WTC11 (cell line): ENCODE data around the gene SCYL1. TPM values are rescaled to one million over a fixed set of nuclear protein-coding genes. Genes with fewer than 3 reads are reported as not detected.

Source experiments
- ATAC-seq: fragments of 200-7000 bp; cut with Tn5 transposase; 2 replicates; pipeline ENCODE4 v1.10.0; 2021; ENCODE audit warnings: mild to moderate bottlenecking, moderate library complexity
- CTCF ChIA-PET: fragments of 300-600 bp; sonication (Branson Sonifier 250); formaldehyde crosslinking; loops from one replicate; lab custom pipeline; 2021; ENCODE audit warnings: antibody characterized with exemption; lab: Charles Lee
- POLR2A ChIA-PET: fragments of 350-600 bp; sonication (Branson Sonifier 250); formaldehyde crosslinking; loops from one replicate; lab custom pipeline; 2021; ENCODE audit warnings: antibody characterized with exemption; lab: Charles Lee
- DNase-seq: peaks from one replicate; pipeline ENCODE4 v3.0.0; 2021; ENCODE audit warnings: low spot score
- H3K27ac Mint-ChIP-seq: 2 replicates; pipeline ENCODE4 v1.8.0; 2021; ENCODE audit warnings: mixed read lengths
- H3K27me3 Mint-ChIP-seq: 2 replicates; pipeline ENCODE4 v1.8.0; 2021; ENCODE audit warnings: low read depth, mild to moderate bottlenecking, moderate library complexity, mixed read lengths
- H3K36me3 Mint-ChIP-seq: 2 replicates; pipeline ENCODE4 v1.8.0; 2021; ENCODE audit warnings: mixed read lengths
- H3K4me1 Mint-ChIP-seq: 2 replicates; pipeline ENCODE4 v1.8.0; 2022; ENCODE audit warnings: mixed read lengths
- H3K4me3 Mint-ChIP-seq: 2 replicates; pipeline ENCODE4 v1.8.0; 2021; ENCODE audit warnings: mild to moderate bottlenecking, moderate library complexity, mixed read lengths
- H3K9me3 Mint-ChIP-seq: 2 replicates; pipeline ENCODE4 v1.8.0; 2021; ENCODE audit warnings: mixed read lengths
- ARID4B ChIP-seq: sonication (generic); formaldehyde crosslinking; IDR thresholded peaks from 2 replicates; pipeline ENCODE4 v1.8.0; 2023; ENCODE audit warnings: missing genetic modification reagents, mild to moderate bottlenecking, borderline replicate concordance
- FOXP1 ChIP-seq: sonication (generic); formaldehyde crosslinking; IDR thresholded peaks from 2 replicates; pipeline ENCODE4 v1.8.0; 2022; ENCODE audit warnings: missing genetic modification reagents, mild to moderate bottlenecking, moderate library complexity, borderline replicate concordance
- GABPB1 ChIP-seq: sonication (generic); formaldehyde crosslinking; IDR thresholded peaks from 2 replicates; pipeline ENCODE4 v1.8.1; 2023; ENCODE audit warnings: mild to moderate bottlenecking, missing genetic modification reagents
- JUN ChIP-seq: sonication (generic); formaldehyde crosslinking; IDR thresholded peaks from 2 replicates; pipeline ENCODE4 v1.8.0; 2023; ENCODE audit warnings: mild to moderate bottlenecking, missing genetic modification reagents
- NR2C2 ChIP-seq: sonication (generic); formaldehyde crosslinking; IDR thresholded peaks from 2 replicates; pipeline ENCODE4 v1.8.0; 2022; ENCODE audit warnings: mild to moderate bottlenecking, missing genetic modification reagents
- USF1 ChIP-seq: sonication (generic); formaldehyde crosslinking; IDR thresholded peaks from 2 replicates; pipeline ENCODE4 v1.8.0; 2022; ENCODE audit warnings: mild to moderate bottlenecking, missing genetic modification reagents
- USF2 ChIP-seq: sonication (generic); formaldehyde crosslinking; IDR thresholded peaks from 2 replicates; pipeline ENCODE4 v1.8.1; 2023; ENCODE audit warnings: mild to moderate bottlenecking, missing genetic modification reagents, moderate library complexity
- ZBTB21 ChIP-seq: sonication (generic); formaldehyde crosslinking; IDR thresholded peaks from 2 replicates; pipeline ENCODE4 v1.8.1; 2023; ENCODE audit warnings: mild to moderate bottlenecking, missing genetic modification reagents, borderline replicate concordance
- ZNF263 ChIP-seq: sonication (generic); formaldehyde crosslinking; IDR thresholded peaks from 2 replicates; pipeline ENCODE4 v1.8.1; 2022; ENCODE audit warnings: low read depth, mild to moderate bottlenecking, moderate library complexity, missing genetic modification reagents
- ZNF532 ChIP-seq: fragments of 250-450 bp; sonication (Bioruptor Pico); IDR thresholded peaks from 2 replicates; pipeline ENCODE4 v1.9.0; 2021; ENCODE audit warnings: mild to moderate bottlenecking, borderline replicate concordance
- total RNA-seq: library from RNA; stranded (reverse); gene quantifications from 3 replicates; pipeline ENCODE4 v1.2.3, GENCODE V29; 2021
- TF ChIP-seq, protein P1 (sequence below): sonication (generic); formaldehyde crosslinking; IDR thresholded peaks from 2 replicates; pipeline ENCODE4 v1.8.1; 2023; ENCODE audit warnings: mild to moderate bottlenecking, missing genetic modification reagents
- TF ChIP-seq, protein P2 (sequence below): sonication (generic); formaldehyde crosslinking; conservative IDR thresholded peaks from 2 replicates; pipeline ENCODE4 v1.8.1; 2023; ENCODE audit warnings: mild to moderate bottlenecking, low read depth, missing genetic modification reagents, moderate library complexity
- TF ChIP-seq, protein P3 (sequence below): sonication (generic); formaldehyde crosslinking; IDR thresholded peaks from 2 replicates; pipeline ENCODE4 v1.8.0; 2023; ENCODE audit warnings: mild to moderate bottlenecking, missing genetic modification reagents
- TF ChIP-seq, protein P4 (sequence below): sonication (generic); formaldehyde crosslinking; conservative IDR thresholded peaks from 2 replicates; pipeline ENCODE4 v1.8.1; 2022; ENCODE audit warnings: mild to moderate bottlenecking, missing genetic modification reagents

Gene SCYL1
- total RNA-seq, 1 experiment from 2014 or later, result 76.8 TPM

DNA sequence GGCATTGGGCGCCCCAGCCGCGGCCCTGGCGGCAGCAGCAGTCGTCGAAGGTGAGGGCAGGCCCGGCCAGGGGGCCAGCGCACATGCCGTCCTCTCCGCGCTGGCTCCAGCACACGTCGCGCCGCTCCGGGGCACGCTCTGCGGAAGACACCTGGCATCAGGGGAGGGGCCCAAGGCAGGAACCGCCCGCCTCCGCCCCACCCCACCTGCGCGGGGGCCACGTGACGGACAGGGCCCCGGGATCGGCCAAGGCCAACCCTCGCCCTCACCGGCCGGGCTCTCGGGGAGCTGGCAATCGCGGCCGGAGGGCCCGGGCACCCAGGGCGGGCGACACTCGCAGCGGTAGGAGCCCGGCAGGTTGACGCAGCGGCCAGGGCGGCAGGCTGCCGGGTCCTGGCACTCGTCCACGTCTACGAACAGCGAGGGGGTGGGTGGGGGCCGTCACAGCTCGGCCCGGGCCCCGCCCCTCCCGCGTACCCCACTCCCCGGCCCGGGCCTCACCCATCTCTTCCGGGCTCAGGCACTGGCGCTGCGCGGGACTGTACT is 14.9 kb downstream of the SCYL1 start (continued):
- TF ChIP-seq ZNF532 (CRISPR knock-in tag) (no peak), NR2C2 (CRISPR knock-in tag) (peak; percentile 53; the same call in 1 of the 2 replicates), FOXP1 (CRISPR knock-in tag) (peak; percentile 94; the same call in 1 of the 2 replicates), USF2 (CRISPR knock-in tag) (peak; percentile 97), USF1 (peak; percentile 95), ZBTB21 (CRISPR knock-in tag) (0 out of 2 replicates have a peak, but pooled peaks have one; percentile 22), ZNF263 (CRISPR knock-in tag) (0 out of 2 replicates have a peak, but pooled peaks have one; percentile 62), ARID4B (CRISPR knock-in tag) (0 out of 2 replicates have a peak, but pooled peaks have one; percentile 33), JUN (CRISPR knock-in tag) (0 out of 2 replicates have a peak, but pooled peaks have one; percentile 37), GABPB1 (CRISPR knock-in tag) (no peak)
- TF ChIP-seq, protein P1, sequence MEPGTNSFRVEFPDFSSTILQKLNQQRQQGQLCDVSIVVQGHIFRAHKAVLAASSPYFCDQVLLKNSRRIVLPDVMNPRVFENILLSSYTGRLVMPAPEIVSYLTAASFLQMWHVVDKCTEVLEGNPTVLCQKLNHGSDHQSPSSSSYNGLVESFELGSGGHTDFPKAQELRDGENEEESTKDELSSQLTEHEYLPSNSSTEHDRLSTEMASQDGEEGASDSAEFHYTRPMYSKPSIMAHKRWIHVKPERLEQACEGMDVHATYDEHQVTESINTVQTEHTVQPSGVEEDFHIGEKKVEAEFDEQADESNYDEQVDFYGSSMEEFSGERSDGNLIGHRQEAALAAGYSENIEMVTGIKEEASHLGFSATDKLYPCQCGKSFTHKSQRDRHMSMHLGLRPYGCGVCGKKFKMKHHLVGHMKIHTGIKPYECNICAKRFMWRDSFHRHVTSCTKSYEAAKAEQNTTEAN, result peak; percentile 94

DNA sequence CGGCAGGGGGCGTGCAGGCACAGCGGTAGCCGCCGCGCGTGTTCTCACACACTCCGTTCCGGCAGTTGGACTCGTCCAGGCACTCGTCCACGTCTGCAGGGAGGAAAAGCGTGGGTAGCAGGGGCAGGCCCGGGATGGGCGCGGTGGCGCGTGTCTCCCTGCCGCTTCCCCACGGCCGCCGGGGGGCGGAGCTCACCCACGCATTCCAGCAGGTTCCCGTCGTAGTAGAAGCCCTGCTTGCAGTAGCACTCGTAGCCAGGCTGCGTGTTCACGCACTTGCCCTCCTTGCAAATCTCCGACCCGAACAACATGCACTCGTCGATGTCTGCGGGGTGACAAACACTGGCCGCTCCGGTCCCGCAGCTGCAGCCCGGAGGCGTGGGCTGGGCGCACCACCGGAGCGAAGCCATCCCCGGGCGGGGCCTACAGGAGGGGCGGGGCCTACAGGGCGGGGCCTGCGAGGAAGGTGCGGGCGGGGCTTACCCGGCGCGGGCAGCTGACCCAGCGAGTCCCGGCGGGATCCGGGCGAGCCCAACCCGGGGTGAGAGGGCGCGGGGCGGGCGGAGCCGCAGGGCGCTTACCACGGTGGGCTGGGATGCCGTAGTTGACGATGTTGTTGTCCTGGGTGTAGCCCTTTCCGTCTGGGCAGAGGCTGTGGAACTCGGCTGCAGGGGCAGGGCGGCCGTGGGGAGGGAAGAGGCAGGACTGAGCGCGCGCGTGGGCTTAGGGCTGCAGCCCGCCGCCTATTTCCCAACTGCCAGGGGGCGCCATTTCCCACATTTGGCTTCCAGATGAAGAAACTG is 15.6 kb downstream of the SCYL1 start:
- ChIA-PET CTCF (interaction anchor here (0.6 to 10.3 kb wide), 67 partner anchors 9 to 910 kb away, joined by 3 to 271 read pairs (median 4); partner anchors contain the start of genes CDC42EP2, DPF2, EHBP1L1 and FAM89B), POLR2A (interaction anchor here (0.6 to 2.1 kb wide), 16 partner anchors 12 to 1261 kb away, joined by 3 to 10 read pairs (median 4); partner anchors contain the start of genes FAM89B, MALAT1, PCNX3 and SCYL1)
- DNase-seq, result peak; percentile 93
- Mint-ChIP-seq H3K27ac (no peak overlapping the region), H3K36me3 (no peaks in the 10 kb centered on the region), H3K9me3 (no peaks in the 10 kb centered on the region), H3K27me3 (peaks cover 60% of the 10 kb centered on the region), H3K4me1 (peaks cover 3% of the 10 kb centered on the region), H3K4me3 (peak overlapping the region; percentile 68)
- peak; percentile 83 for ATAC-seq
- TF ChIP-seq, protein P2, sequence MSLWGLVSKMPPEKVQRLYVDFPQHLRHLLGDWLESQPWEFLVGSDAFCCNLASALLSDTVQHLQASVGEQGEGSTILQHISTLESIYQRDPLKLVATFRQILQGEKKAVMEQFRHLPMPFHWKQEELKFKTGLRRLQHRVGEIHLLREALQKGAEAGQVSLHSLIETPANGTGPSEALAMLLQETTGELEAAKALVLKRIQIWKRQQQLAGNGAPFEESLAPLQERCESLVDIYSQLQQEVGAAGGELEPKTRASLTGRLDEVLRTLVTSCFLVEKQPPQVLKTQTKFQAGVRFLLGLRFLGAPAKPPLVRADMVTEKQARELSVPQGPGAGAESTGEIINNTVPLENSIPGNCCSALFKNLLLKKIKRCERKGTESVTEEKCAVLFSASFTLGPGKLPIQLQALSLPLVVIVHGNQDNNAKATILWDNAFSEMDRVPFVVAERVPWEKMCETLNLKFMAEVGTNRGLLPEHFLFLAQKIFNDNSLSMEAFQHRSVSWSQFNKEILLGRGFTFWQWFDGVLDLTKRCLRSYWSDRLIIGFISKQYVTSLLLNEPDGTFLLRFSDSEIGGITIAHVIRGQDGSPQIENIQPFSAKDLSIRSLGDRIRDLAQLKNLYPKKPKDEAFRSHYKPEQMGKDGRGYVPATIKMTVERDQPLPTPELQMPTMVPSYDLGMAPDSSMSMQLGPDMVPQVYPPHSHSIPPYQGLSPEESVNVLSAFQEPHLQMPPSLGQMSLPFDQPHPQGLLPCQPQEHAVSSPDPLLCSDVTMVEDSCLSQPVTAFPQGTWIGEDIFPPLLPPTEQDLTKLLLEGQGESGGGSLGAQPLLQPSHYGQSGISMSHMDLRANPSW (CRISPR knock-in tag), result no peak
- TF ChIP-seq NR2C2 (CRISPR knock-in tag), result 0 out of 2 replicates have a peak, but pooled peaks have one; percentile 42
- TF ChIP-seq, protein P3, sequence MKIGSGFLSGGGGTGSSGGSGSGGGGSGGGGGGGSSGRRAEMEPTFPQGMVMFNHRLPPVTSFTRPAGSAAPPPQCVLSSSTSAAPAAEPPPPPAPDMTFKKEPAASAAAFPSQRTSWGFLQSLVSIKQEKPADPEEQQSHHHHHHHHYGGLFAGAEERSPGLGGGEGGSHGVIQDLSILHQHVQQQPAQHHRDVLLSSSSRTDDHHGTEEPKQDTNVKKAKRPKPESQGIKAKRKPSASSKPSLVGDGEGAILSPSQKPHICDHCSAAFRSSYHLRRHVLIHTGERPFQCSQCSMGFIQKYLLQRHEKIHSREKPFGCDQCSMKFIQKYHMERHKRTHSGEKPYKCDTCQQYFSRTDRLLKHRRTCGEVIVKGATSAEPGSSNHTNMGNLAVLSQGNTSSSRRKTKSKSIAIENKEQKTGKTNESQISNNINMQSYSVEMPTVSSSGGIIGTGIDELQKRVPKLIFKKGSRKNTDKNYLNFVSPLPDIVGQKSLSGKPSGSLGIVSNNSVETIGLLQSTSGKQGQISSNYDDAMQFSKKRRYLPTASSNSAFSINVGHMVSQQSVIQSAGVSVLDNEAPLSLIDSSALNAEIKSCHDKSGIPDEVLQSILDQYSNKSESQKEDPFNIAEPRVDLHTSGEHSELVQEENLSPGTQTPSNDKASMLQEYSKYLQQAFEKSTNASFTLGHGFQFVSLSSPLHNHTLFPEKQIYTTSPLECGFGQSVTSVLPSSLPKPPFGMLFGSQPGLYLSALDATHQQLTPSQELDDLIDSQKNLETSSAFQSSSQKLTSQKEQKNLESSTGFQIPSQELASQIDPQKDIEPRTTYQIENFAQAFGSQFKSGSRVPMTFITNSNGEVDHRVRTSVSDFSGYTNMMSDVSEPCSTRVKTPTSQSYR (CRISPR knock-in tag), result no peak
- TF ChIP-seq, protein P4, sequence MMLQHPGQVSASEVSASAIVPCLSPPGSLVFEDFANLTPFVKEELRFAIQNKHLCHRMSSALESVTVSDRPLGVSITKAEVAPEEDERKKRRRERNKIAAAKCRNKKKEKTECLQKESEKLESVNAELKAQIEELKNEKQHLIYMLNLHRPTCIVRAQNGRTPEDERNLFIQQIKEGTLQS, result no peak
- no peak for TF ChIP-seq ZBTB21 (CRISPR knock-in tag)
